Measurements from ENCODE around the gene PCSK5.

PCSK5 gene

DNA sequence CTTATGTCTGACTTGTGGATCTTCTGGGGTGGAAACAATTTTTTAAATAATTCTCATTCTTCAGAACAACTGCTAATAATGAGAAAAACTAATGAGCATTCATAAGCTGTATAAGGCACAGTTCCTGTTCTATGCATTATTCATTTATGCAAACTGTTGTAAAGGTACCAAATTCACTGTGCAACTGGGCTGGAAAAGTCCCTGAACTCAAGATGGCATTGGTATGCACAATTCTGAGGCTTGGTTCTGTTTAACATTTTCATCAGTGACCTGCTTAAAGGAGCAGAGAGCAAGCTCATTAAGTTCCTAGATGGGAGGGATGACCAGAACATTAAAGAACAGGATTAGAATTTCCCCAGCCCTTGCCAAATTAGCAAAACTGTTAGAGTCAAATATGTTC, 399.2 kb downstream of the PCSK5 start:
- TF ChIP-seq CTCF (IDR thresholded peaks at IDR 0.05; ENCODE audit: borderline replicate concordance, extremely low read depth, low read length, poor library complexity, severe bottlenecking) (no peak), EZH2 (IDR thresholded peaks at IDR 0.05; ENCODE audit: borderline replicate concordance, low read depth, low read length, severe bottlenecking) (no peak)
- Histone ChIP-seq H3K27me3 (ENCODE audit: insufficient read depth, low read length, poor library complexity) (no peaks in the 10 kb centered on the region), H3K4me1 (ENCODE audit: insufficient read depth, low read length) (no peaks in the 10 kb centered on the region), H3K9me3 (ENCODE audit: insufficient read depth, low read length, severe bottlenecking) (no peaks in the 10 kb centered on the region), H3K79me2 (ENCODE audit: insufficient read depth, low read length) (no peaks in the 10 kb centered on the region), H3K9ac (ENCODE audit: low read depth, low read length) (no peak overlapping the region), H3K36me3 (ENCODE audit: insufficient read depth, low read length) (no peaks in the 10 kb centered on the region), H4K20me1 (ENCODE audit: insufficient read depth, low read length) (no peaks in the 10 kb centered on the region), H2AFZ (ENCODE audit: low read depth, low read length) (no peak overlapping the region), H3K4me3 (ENCODE audit: low read depth in 1 of 2, low read length in 2 of 2) (no peak overlapping the region), H3K4me2 (ENCODE audit: insufficient read depth, low read length) (no peak overlapping the region), H3K27ac (ENCODE audit: low read length) (no peak overlapping the region)
- DNase-seq, result no peak
- no peak for ATAC-seq (ENCODE audit: insufficient read depth, low read depth)

DNA sequence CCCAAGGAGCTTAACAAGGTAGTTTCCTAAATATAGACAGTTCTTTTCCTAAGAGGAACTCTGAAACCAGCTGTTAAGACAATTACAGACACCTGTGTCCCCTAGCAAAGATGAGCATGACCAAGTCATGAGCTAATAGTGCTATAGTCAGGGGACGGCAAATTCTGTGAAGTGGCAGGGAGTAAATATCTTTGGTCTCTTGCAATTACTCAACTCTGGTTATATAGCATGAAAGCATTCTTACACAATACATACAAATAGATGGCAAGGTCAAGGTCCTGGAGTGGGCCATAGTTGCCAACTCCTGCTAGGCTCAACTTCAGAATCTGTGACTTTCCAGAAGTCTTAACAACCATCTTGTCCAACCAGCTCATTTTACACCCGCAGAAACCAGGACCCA, 400.1 kb downstream of the PCSK5 start:
- H3K9me3 ChIP-seq (ENCODE audit: insufficient read depth, low read length, severe bottlenecking), result no peaks in the 10 kb centered on the region
- TF ChIP-seq CTCF (IDR thresholded peaks at IDR 0.05; ENCODE audit: borderline replicate concordance, extremely low read depth, low read length, poor library complexity, severe bottlenecking) (no peak), EZH2 (IDR thresholded peaks at IDR 0.05; ENCODE audit: borderline replicate concordance, low read depth, low read length, severe bottlenecking) (no peak)
- H3K36me3 ChIP-seq (ENCODE audit: insufficient read depth, low read length), result no peaks in the 10 kb centered on the region
- no peak for ATAC-seq (ENCODE audit: insufficient read depth, low read depth)
- H3K4me3 ChIP-seq (ENCODE audit: low read depth in 1 of 2, low read length in 2 of 2), result no peak overlapping the region
- no peaks in the 10 kb centered on the region for H3K27me3 ChIP-seq (ENCODE audit: insufficient read depth, low read length, poor library complexity)
- H3K4me2 ChIP-seq (ENCODE audit: insufficient read depth, low read length), result no peak overlapping the region
- no peaks in the 10 kb centered on the region for H3K4me1 ChIP-seq (ENCODE audit: insufficient read depth, low read length)
- H2AFZ ChIP-seq (ENCODE audit: low read depth, low read length), result no peak overlapping the region
- H4K20me1 ChIP-seq (ENCODE audit: insufficient read depth, low read length), result no peaks in the 10 kb centered on the region
- H3K27ac ChIP-seq (ENCODE audit: low read length), result no peak overlapping the region
- no peaks in the 10 kb centered on the region for H3K79me2 ChIP-seq (ENCODE audit: insufficient read depth, low read length)
- H3K9ac ChIP-seq (ENCODE audit: low read depth, low read length), result no peak overlapping the region
- no peak for DNase-seq

- Histone ChIP-seq H3K27me3 (ENCODE audit: insufficient read depth, low read length, poor library complexity) (no peaks in the 10 kb centered on the region), H3K9ac (ENCODE audit: low read depth, low read length) (no peak overlapping the region), H3K4me2 (ENCODE audit: insufficient read depth, low read length) (no peak overlapping the region), H3K27ac (ENCODE audit: low read length) (no peak overlapping the region), H3K36me3 (ENCODE audit: insufficient read depth, low read length) (no peaks in the 10 kb centered on the region), H3K79me2 (ENCODE audit: insufficient read depth, low read length) (no peaks in the 10 kb centered on the region), H4K20me1 (ENCODE audit: insufficient read depth, low read length) (no peaks in the 10 kb centered on the region), H3K4me1 (ENCODE audit: insufficient read depth, low read length) (no peaks in the 10 kb centered on the region), H2AFZ (ENCODE audit: low read depth, low read length) (no peak overlapping the region), H3K4me3 (ENCODE audit: low read depth in 1 of 2, low read length in 2 of 2) (no peak overlapping the region), H3K9me3 (ENCODE audit: insufficient read depth, low read length, severe bottlenecking) (no peaks in the 10 kb centered on the region)
- no peak for DNase-seq
- TF ChIP-seq EZH2 (IDR thresholded peaks at IDR 0.05; ENCODE audit: borderline replicate concordance, low read depth, low read length, severe bottlenecking), result no peak
- TF ChIP-seq CTCF (IDR thresholded peaks at IDR 0.05; ENCODE audit: borderline replicate concordance, extremely low read depth, low read length, poor library complexity, severe bottlenecking), result no peak
- ATAC-seq (ENCODE audit: insufficient read depth, low read depth), result no peak
Measured at GRCh38 chr9:76292246-76292645, 401.8 kb downstream of the PCSK5 start.

DNA sequence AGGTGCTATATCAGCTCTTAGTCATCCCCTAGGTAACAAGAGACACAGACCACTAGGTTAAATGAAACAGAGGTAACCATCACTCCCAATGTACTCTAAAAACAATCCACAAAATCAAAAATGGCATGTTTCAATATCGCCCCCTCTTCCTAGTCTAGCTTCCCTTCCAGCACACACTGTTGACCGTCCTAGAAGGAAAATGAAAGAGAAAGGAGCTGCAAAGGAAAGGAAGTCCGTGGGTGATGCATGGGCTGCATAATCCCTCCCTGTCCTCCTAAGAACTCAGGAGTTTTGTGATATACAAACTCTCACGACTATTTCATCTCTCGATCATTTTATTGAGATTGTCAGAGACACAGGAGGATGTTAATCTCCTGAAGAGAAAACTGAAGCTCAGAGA, 402.2 kb downstream of the PCSK5 start:
- H3K4me2 ChIP-seq (ENCODE audit: insufficient read depth, low read length), result no peak overlapping the region

More for the DNA sequence above, 402.2 kb downstream of the PCSK5 start:
- Histone ChIP-seq H3K4me3 (ENCODE audit: low read depth in 1 of 2, low read length in 2 of 2) (no peak overlapping the region), H3K9me3 (ENCODE audit: insufficient read depth, low read length, severe bottlenecking) (no peaks in the 10 kb centered on the region), H3K4me1 (ENCODE audit: insufficient read depth, low read length) (no peaks in the 10 kb centered on the region), H3K9ac (ENCODE audit: low read depth, low read length) (no peak overlapping the region), H3K27ac (ENCODE audit: low read length) (no peak overlapping the region), H3K27me3 (ENCODE audit: insufficient read depth, low read length, poor library complexity) (no peaks in the 10 kb centered on the region), H4K20me1 (ENCODE audit: insufficient read depth, low read length) (no peaks in the 10 kb centered on the region), H3K79me2 (ENCODE audit: insufficient read depth, low read length) (no peaks in the 10 kb centered on the region), H3K36me3 (ENCODE audit: insufficient read depth, low read length) (no peaks in the 10 kb centered on the region), H2AFZ (ENCODE audit: low read depth, low read length) (no peak overlapping the region)
- TF ChIP-seq EZH2 (IDR thresholded peaks at IDR 0.05; ENCODE audit: borderline replicate concordance, low read depth, low read length, severe bottlenecking) (no peak), CTCF (IDR thresholded peaks at IDR 0.05; ENCODE audit: borderline replicate concordance, extremely low read depth, low read length, poor library complexity, severe bottlenecking) (no peak)
- no peak for ATAC-seq (ENCODE audit: insufficient read depth, low read depth)
- no peak for DNase-seq

All from DND-41 (cell line).